Upper lobe of left lung (tissue), 6 donors: ENCODE data around the gene NT5DC1. TPM values are rescaled to one million over a fixed set of nuclear protein-coding genes. Genes with fewer than 3 reads are reported as not detected.

Experiments
- ATAC-seq, 2 donors: fragments of 200-7000 bp; cut with Tn5 transposase; one replicate each; pipeline ENCODE4 v1.9.1; 2022; ENCODE audit warnings: mild to moderate bottlenecking in 2 of 2, moderate library complexity in 2 of 2; ENCODE audit not compliant: low FRiP score in 2 of 2
- DNase-seq, 2 donors: peaks; one replicate each; pipeline ENCODE4 v3.0.0-alpha.2; 2019 to 2020
- H3K27ac ChIP-seq, 4 donors: fragments of 200-600 bp; sonication (generic); one replicate each; pipeline ENCODE4 v1.5.1; 2016 to 2019
- H3K27me3 ChIP-seq, 4 donors: fragments of 200-600 bp; sonication (generic); one replicate each; pipeline ENCODE4 v1.5.1; 2017 to 2019
- H3K36me3 ChIP-seq, 4 donors: fragments of 200-600 bp; sonication (generic); one replicate each; pipeline ENCODE4 v1.5.1; 2016 to 2019
- H3K4me1 ChIP-seq, 4 donors: fragments of 200-600 bp; sonication (generic); one replicate each; pipeline ENCODE4 v1.5.1; 2018 to 2019
- H3K4me3 ChIP-seq, 4 donors: fragments of 200-600 bp; sonication (generic); one replicate each; pipeline ENCODE4 v1.5.1; 2017 to 2019; ENCODE audit warnings: mild to moderate bottlenecking in 2 of 4, moderate library complexity in 1 of 4
- H3K9me3 ChIP-seq, 4 donors: fragments of 200-600 bp; sonication (generic); one replicate each; pipeline ENCODE4 v1.5.1; 2018 to 2019
- EP300 ChIP-seq, 4 donors: sonication (generic); formaldehyde crosslinking; IDR thresholded peaks; one replicate each; pipeline ENCODE4 v1.5.1; 2017; ENCODE audit warnings: antibody characterized with exemption in 4 of 4, control low read depth in 2 of 4
- POLR2A ChIP-seq, 4 donors: fragments of 450-650 bp; IDR thresholded peaks; one replicate each; pipeline ENCODE4 v1.5.1; 2016 to 2017; ENCODE audit warnings: antibody characterized with exemption in 4 of 4, mild to moderate bottlenecking in 2 of 4
- POLR2AphosphoS5 ChIP-seq, 2 donors: sonication (generic); formaldehyde crosslinking; IDR thresholded peaks; one replicate each; pipeline ENCODE4 v1.5.1; 2017; ENCODE audit warnings: antibody characterized with exemption in 2 of 2
- WGBS, 2 donors: methylation state at CpG; one replicate each; pipeline ENCODE4 v1.1.5; 2017 to 2018; 5-methylcytosine and 5-hydroxymethylcytosine counted together
- total RNA-seq, 6 donors: library from RNA; depleted of rRNA in 4 of 6; stranded (reverse); fragments of >200 nt in 4 of 6; gene quantifications; one replicate each; pipeline versions ENCODE4 v1.1.0 to v1.2.1, GENCODE V29; 2016 to 2021
- TF ChIP-seq, protein P1 (sequence below), 6 experiments: fragments of 450-650 bp in 4 of 6; fragments of 200-600 bp in 2 of 6; sonication (generic) in 2 of 6; IDR thresholded peaks; one replicate each; pipeline ENCODE4 v1.5.1; 2016 to 2019; ENCODE audit warnings: antibody characterized with exemption in 6 of 6
- donor health status: DM: no; HTN: no; CAD: no; lungs with moderate emphysema.
- donor health status: DM: no; HTN: yes; CAD: no; lungs with severe emphysema.

Gene NT5DC1
- total RNA-seq, 6 donors from 2014 or later = 5.4 to 55.6 (median 28.8) TPM

DNA sequence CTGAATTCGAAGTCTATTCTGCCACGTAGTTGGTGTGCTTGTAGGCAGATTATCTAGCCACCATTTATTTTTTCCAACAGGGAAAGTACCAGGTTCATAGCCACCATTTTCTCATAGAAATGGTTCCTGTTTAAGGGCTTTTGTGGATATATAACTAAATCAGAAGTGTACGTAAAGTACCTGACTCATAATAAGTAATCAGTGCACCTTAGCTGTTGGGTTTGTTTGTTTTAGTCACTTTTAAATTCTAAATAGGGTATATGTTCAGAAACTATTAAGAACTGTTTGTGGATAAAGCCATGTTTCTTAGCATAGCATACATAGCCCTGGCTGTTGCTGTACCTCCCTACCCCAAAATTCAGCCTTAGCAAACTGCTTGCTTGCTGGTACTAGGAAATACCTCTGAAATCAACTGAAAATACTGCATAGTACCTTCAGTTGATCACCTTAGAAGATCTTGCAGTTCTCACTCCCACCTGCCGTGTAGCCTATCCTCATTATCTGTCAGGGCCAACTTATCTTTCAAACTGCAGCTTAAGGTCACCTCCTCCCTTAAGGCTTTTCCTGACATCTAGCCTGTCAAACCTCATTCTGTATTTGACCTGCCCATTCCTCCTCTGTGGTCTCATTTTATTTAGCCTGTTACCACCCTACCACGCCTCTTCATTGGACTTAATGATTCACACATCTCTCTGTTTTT, 69.9 kb downstream of the NT5DC1 start:
- no peak for DNase-seq
- no peak for TF ChIP-seq POLR2A (IDR thresholded peaks at IDR 0.05)
- TF ChIP-seq, protein P1, sequence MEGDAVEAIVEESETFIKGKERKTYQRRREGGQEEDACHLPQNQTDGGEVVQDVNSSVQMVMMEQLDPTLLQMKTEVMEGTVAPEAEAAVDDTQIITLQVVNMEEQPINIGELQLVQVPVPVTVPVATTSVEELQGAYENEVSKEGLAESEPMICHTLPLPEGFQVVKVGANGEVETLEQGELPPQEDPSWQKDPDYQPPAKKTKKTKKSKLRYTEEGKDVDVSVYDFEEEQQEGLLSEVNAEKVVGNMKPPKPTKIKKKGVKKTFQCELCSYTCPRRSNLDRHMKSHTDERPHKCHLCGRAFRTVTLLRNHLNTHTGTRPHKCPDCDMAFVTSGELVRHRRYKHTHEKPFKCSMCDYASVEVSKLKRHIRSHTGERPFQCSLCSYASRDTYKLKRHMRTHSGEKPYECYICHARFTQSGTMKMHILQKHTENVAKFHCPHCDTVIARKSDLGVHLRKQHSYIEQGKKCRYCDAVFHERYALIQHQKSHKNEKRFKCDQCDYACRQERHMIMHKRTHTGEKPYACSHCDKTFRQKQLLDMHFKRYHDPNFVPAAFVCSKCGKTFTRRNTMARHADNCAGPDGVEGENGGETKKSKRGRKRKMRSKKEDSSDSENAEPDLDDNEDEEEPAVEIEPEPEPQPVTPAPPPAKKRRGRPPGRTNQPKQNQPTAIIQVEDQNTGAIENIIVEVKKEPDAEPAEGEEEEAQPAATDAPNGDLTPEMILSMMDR (IDR thresholded peaks at IDR 0.05) = no peak

DNA sequence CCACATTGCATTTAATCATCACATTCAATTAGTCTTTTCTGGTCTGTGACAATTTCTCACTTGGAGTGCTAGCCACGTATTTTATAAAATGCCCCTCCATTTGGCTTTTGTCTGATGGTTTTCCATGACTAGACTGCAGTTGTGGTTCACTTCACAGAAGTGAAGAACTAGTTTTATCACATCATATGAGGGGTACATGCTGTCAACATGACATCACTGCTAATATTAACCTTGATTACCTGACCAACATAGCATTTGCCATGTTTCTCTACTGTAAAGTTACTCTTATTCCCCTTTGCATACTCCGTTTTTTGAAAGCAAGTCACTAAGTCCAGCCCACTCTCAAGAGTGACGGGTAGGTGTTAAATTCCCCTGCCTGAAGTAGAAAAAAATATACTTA, 73.3 kb downstream of the NT5DC1 start:
- peaks cover 0 to 9% (median 0%) of the 10 kb centered on the region in 4 donors for H3K9me3 ChIP-seq
- WGBS, 2 donors = 61 to 81% methylated on average over 3 of the region's 3 CpGs
- no peak overlapping the region for H3K4me3 ChIP-seq
- TF ChIP-seq, protein P1 (IDR thresholded peaks at IDR 0.05) = no peak
- no peak for TF ChIP-seq EP300 (IDR thresholded peaks at IDR 0.05)
- no peak for TF ChIP-seq POLR2A (IDR thresholded peaks at IDR 0.05)
- no peak for TF ChIP-seq POLR2AphosphoS5 (IDR thresholded peaks at IDR 0.05)
- DNase-seq = no peak
- no peak overlapping the region for H3K27ac ChIP-seq
- no peaks in the 10 kb centered on the region for H3K4me1 ChIP-seq
- H3K36me3 ChIP-seq = no peaks in the 10 kb centered on the region
- no peak for ATAC-seq
- H3K27me3 ChIP-seq = no peaks in the 10 kb centered on the region

More for the DNA sequence above, 69.9 kb downstream of the NT5DC1 start:
- H3K27ac ChIP-seq = no peak overlapping the region
- H3K36me3 ChIP-seq = no peaks in the 10 kb centered on the region
- WGBS, 2 donors = 91 to 96% methylated on average over 5 of the region's 5 CpGs
- no peak overlapping the region for H3K4me3 ChIP-seq
- no peaks in the 10 kb centered on the region for H3K27me3 ChIP-seq
- H3K9me3 ChIP-seq = peaks cover 0 to 4% (median 0%) of the 10 kb centered on the region in 4 donors
- no peak for ATAC-seq
- H3K4me1 ChIP-seq = no peaks in the 10 kb centered on the region

DNA sequence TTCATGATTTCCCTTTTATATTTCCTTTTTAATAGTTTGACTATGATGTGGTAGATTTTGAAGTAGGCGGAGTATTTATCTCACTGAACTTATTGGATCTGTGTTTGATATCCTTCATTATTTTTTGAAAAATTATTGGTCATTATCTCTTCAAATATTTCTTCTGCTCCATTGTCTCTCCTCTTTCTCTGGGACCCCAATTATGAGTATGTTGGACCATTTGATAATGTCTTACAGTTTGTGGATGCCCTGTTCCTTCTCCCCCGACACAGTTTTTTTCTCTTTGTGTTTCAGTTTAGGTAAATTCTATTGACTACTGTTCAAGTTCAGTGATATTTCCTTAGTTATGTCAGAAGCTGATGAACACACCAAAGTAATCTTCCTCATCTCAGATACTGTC, 74.7 kb downstream of the NT5DC1 start:
- ATAC-seq (no peak), DNase-seq (no peak)
- H3K4me3 ChIP-seq = no peak overlapping the region
- no peaks in the 10 kb centered on the region for H3K36me3 ChIP-seq
- H3K9me3 ChIP-seq = peaks cover 0 to 9% (median 0%) of the 10 kb centered on the region in 4 donors
- no peaks in the 10 kb centered on the region for H3K27me3 ChIP-seq
- H3K4me1 ChIP-seq = no peaks in the 10 kb centered on the region
- 99 to 100% methylated on average over 2 of the region's 2 CpGs for WGBS, 2 donors
- H3K27ac ChIP-seq = no peak overlapping the region
- no peak for TF ChIP-seq EP300 (IDR thresholded peaks at IDR 0.05)
- TF ChIP-seq POLR2AphosphoS5 (IDR thresholded peaks at IDR 0.05) = no peak

DNA sequence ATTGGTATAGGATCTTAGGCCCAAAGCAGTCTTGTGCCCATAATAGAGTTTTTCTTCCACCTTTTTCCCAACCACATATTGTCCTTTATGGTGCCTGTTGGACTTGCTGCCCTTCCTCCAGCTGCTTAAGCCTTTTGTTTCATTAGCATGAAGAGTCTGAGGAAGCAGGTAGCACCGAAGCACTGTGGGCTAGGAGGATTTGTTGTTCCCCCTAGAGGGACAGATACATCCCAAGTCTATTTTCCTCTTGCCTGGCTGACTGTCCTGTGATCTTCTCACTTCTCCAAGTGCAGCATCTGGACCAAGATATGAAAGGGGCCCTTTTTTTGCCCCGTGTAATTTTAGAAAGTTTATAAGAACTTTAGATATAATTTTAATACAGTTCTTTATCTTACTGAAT, 75.9 kb downstream of the NT5DC1 start:
- DNase-seq = no peak
- 75 to 80% methylated on average over 2 of the region's 2 CpGs for WGBS, 2 donors
- no peak for ATAC-seq
- no peak for TF ChIP-seq POLR2AphosphoS5 (IDR thresholded peaks at IDR 0.05)
- TF ChIP-seq EP300 (IDR thresholded peaks at IDR 0.05) = no peak
- TF ChIP-seq, protein P1 (IDR thresholded peaks at IDR 0.05) = no peak
- no peak for TF ChIP-seq POLR2A (IDR thresholded peaks at IDR 0.05)
- peaks cover 0 to 9% (median 0%) of the 10 kb centered on the region in 4 donors for H3K9me3 ChIP-seq
- no peaks in the 10 kb centered on the region for H3K36me3 ChIP-seq
- no peak overlapping the region for H3K4me3 ChIP-seq
- no peaks in the 10 kb centered on the region for H3K27me3 ChIP-seq
- no peak overlapping the region for H3K27ac ChIP-seq
- H3K4me1 ChIP-seq = no peaks in the 10 kb centered on the region

DNA sequence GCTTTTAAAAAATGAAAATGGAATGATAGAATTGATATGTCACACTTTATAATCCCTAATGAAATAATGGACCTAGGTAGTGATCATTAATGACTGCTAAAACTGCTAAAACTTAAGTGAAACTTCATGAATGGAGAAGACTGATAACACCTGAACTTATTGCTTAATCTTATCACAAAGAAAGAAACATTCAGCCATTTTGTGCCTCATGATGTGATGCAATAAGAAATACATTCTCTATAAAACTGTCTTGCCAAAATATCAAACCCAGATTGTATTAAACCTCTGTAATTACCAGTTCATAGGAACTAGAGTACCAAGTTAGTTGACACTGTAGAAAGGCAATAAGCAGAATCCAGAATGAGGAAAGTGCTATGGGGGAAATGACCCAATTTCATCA, 79.7 kb downstream of the NT5DC1 start:
- peaks cover 0 to 6% (median 0%) of the 10 kb centered on the region in 4 donors for H3K9me3 ChIP-seq
- H3K27me3 ChIP-seq = no peaks in the 10 kb centered on the region
- no peak overlapping the region for H3K27ac ChIP-seq
- no peak for DNase-seq
- TF ChIP-seq EP300 (IDR thresholded peaks at IDR 0.05) (no peak), POLR2A (IDR thresholded peaks at IDR 0.05) (no peak), POLR2AphosphoS5 (IDR thresholded peaks at IDR 0.05) (no peak)
- TF ChIP-seq, protein P1 (IDR thresholded peaks at IDR 0.05) = no peak
- H3K4me3 ChIP-seq = no peak overlapping the region
- no peaks in the 10 kb centered on the region for H3K4me1 ChIP-seq
- ATAC-seq = no peak
- no peaks in the 10 kb centered on the region for H3K36me3 ChIP-seq
